Naive thymus-derived CD4-positive, alpha-beta T cell (primary cell): ENCODE measurements around the gene PHTF1. TPM values are rescaled to one million over a fixed set of nuclear protein-coding genes. Genes with fewer than 3 reads are reported as not detected.

Source experiments
- ATAC-seq: fragments of 150-1000 bp; cut with Tn5 transposase; 2 replicates; pipeline ENCODE4 v1.10.0; 2021; ENCODE audit warnings: mild to moderate bottlenecking, moderate library complexity
- CTCF ChIA-PET: fragments of 350-600 bp; sonication (Branson Sonifier 250); formaldehyde crosslinking; loops from one replicate; lab custom pipeline; 2021; ENCODE audit warnings: antibody characterized with exemption; lab: Charles Lee
- POLR2A ChIA-PET: fragments of 350-600 bp; sonication (Branson Sonifier 250); formaldehyde crosslinking; loops from one replicate; lab custom pipeline; 2021; ENCODE audit warnings: antibody characterized with exemption, inconsistent platforms; lab: Charles Lee
- DNase-seq, 9 donors: peaks; one replicate each; pipeline versions ENCODE4 v3.0.0 to v3.0.0-alpha.2; 2020 to 2022; ENCODE audit warnings: mixed read lengths in 1 of 9
- H3K27ac ChIP-seq: one replicate; pipeline ENCODE4 v1.7.0; 2013; ENCODE audit warnings: mild to moderate bottlenecking, low read depth, low read length, moderate library complexity
- H3K27me3 ChIP-seq, 2 donors: one replicate each; pipeline ENCODE4 v1.7.0; 2013; ENCODE audit warnings: low read length in 2 of 2, mild to moderate bottlenecking in 2 of 2, moderate library complexity in 2 of 2; ENCODE audit not compliant: control insufficient read depth in 2 of 2, insufficient read depth in 2 of 2
- H3K36me3 ChIP-seq, 3 experiments: 1 replicate in 2 of 3; 2 replicates in 1 of 3; pipeline ENCODE4 v1.7.0; 2013; ENCODE audit warnings: low read length in 3 of 3, mild to moderate bottlenecking in 3 of 3, moderate library complexity in 1 of 3; ENCODE audit not compliant: insufficient read depth in 3 of 3, control insufficient read depth in 2 of 3
- H3K4me1 ChIP-seq, 2 donors: one replicate each; pipeline ENCODE4 v1.7.0; 2013; ENCODE audit warnings: low read length in 2 of 2, mild to moderate bottlenecking in 2 of 2, moderate library complexity in 1 of 2; ENCODE audit not compliant: control insufficient read depth in 2 of 2, insufficient read depth in 2 of 2
- H3K4me3 ChIP-seq: 2 replicates; pipeline ENCODE4 v1.7.0; 2013; ENCODE audit warnings: mild to moderate bottlenecking, low read length
- H3K9me3 ChIP-seq, 3 experiments: 1 replicate in 2 of 3; 2 replicates in 1 of 3; pipeline ENCODE4 v1.7.0; 2013; ENCODE audit warnings: low read length in 3 of 3; ENCODE audit not compliant: control insufficient read depth in 2 of 3
- H3K27ac Mint-ChIP-seq, 9 donors: one replicate each; pipeline ENCODE4 v1.8.0; 2020 to 2022; ENCODE audit warnings: mixed read lengths in 9 of 9, mild to moderate bottlenecking in 8 of 9, moderate library complexity in 5 of 9, inconsistent platforms in 2 of 9
- H3K27me3 Mint-ChIP-seq, 5 donors: one replicate each; pipeline ENCODE4 v1.8.0; 2021 to 2022; ENCODE audit warnings: mixed read lengths in 5 of 5, mild to moderate bottlenecking in 1 of 5
- H3K36me3 Mint-ChIP-seq, 5 donors: one replicate each; pipeline ENCODE4 v1.8.0; 2020 to 2022; ENCODE audit warnings: mixed read lengths in 5 of 5, mild to moderate bottlenecking in 3 of 5, inconsistent platforms in 1 of 5
- H3K4me1 Mint-ChIP-seq, 7 donors: one replicate each; pipeline ENCODE4 v1.8.0; 2020 to 2022; ENCODE audit warnings: mixed read lengths in 7 of 7, mild to moderate bottlenecking in 3 of 7, inconsistent platforms in 1 of 7
- H3K4me3 Mint-ChIP-seq, 10 donors: one replicate each; pipeline ENCODE4 v1.8.0; 2020 to 2022; ENCODE audit warnings: mild to moderate bottlenecking in 10 of 10, mixed read lengths in 10 of 10, moderate library complexity in 6 of 10, inconsistent platforms in 2 of 10
- H3K9me3 Mint-ChIP-seq, 11 donors: one replicate each; pipeline ENCODE4 v1.8.0; 2020 to 2022; ENCODE audit warnings: mixed read lengths in 11 of 11, mild to moderate bottlenecking in 4 of 11, inconsistent platforms in 1 of 11, moderate library complexity in 1 of 11
- intact Hi-C, 2 donors: fragments of 100-400 bp; cut with micrococcal nuclease; formaldehyde crosslinking; loops; one replicate each; pipeline ENCODE4 v1.15.1; 2023
- polyA plus RNA-seq, 2 donors: library from polyadenylated mRNA; unstranded; fragments of 300-500 nt; fragmentation: Illumina TruSeq; gene quantifications; one replicate each; pipeline ENCODE4 v1.2.3, GENCODE V29; 2021
- total RNA-seq, 6 experiments: library from RNA in 5 of 6; stranded (reverse) in 5 of 6; gene quantifications; 1 replicate in 5 of 6; 2 replicates in 1 of 6; pipeline ENCODE4 v1.2.3 and lab custom pipeline; 2021 to 2026

PHTF1 gene
- total RNA-seq (10 to 100 TPM in 2 of 5 experiments, 1 to 10 TPM in 3; 2.5 to 21.0 (median 7.1) TPM), polyA plus RNA-seq (1 to 10 TPM; 1.4 to 1.6 TPM), total RNA-seq (lab: John Stamatoyannopoulos, UW) (3.4 reads per million, percentile 18 among the genes with 10 or more reads in this experiment)

DNA sequence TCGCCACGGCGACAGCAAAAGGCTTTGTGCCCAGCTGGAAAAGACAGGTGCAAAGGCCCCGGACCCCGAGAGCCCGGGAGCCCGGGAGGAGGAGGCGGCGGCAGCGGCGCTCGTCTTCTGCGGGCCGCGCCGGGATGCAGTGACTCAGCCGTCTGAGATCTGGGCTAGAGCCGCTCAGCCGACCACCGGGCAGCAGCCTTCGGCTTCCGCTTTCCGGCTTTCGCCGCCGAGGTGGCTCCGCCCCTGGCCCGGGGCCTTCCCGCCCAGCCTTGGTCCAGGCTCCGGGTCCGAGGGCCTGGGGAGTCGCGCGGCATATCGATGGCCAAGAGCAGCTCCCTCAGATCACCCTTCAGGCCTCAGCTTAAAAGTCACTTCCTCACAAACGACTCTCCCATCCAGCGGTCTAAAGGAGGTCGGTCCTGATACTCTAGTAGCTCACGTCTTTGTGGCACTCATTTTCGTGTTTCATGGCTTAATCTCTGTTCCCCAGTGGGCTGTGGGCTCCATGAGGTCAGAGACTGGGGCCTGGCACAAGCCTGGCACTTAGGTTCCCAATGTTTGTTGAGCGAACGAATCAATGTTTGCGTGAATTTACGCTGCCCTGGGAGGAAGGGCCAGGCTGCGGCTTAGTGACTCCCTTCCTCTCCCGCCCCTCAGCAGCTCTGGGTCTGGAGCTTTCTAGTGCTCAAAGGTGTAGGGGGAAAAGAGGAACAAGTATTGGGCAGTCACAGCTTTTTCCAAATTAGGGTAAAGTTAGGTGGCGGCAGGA lies at the start of gene PHTF1:
Gene PHTF1, minus strand, starts transcription at position 154 of the 769 bp plus-strand sequence. CDS start 783 bp downstream, outside the sequence.
- peaks cover 0 to 2% (median 0%) of the 10 kb centered on the region in 11 donors for H3K9me3 Mint-ChIP-seq
- H3K27me3 ChIP-seq = no peaks in the 10 kb centered on the region
- H3K4me1 Mint-ChIP-seq = peaks cover 0 to 36% (median 24%) of the 10 kb centered on the region in 7 donors
- ATAC-seq (peak; percentile 88), DNase-seq (peak in 8 of 9 donors; percentile 14 to 74 (median 23))
- ChIA-PET POLR2A (interaction anchor here (0.6 to 3.3 kb wide), 8 partner anchors 14 to 145 kb away, joined by 3 to 31 read pairs (median 5); partner anchors contain the start of genes AP4B1 and RSBN1), CTCF (interaction anchor here (0.6 to 1.5 kb wide), 5 partner anchors 10 to 33 kb away, joined by 3 to 5 read pairs (median 3); no protein-coding TSS in a partner anchor)
- H3K27ac ChIP-seq = peak within 1 kb of the TSS; percentile 74
- H3K27ac Mint-ChIP-seq = peak within 1 kb of the TSS; percentile 87 to 96 (median 90)
- H3K4me3 ChIP-seq = peak within 1 kb of the TSS; percentile 81
- peak within 1 kb of the TSS; percentile 91 to 97 (median 93) for H3K4me3 Mint-ChIP-seq
- H3K36me3 ChIP-seq = peaks cover 0 to 4% (median 0%) of the 10 kb centered on the region in 3 experiments
- no peaks in the 10 kb centered on the region for H3K9me3 ChIP-seq
- H3K4me1 ChIP-seq = peaks cover 0 to 16% of the 10 kb centered on the region in 2 donors
- peaks cover 0 to 14% (median 0%) of the 10 kb centered on the region in 5 donors for H3K36me3 Mint-ChIP-seq
- H3K27me3 Mint-ChIP-seq = no peaks in the 10 kb centered on the region
- intact Hi-C loops = loop anchor here (1.0 to 5.0 kb wide), 10 partner anchors 24 to 1045 kb away; partner anchors contain the start of genes MAGI3 (in 2 of the 2), AP4B1 (in 1 of the 2), DCLRE1B (in 1 of the 2) and LRIG2 (in 1 of the 2)

GRCh38 chr1:113808450-113809195 lies 49.3 kb upstream of the PHTF1 start:
- ATAC-seq (no peak), DNase-seq (no peak)
- peaks cover 0 to 35% (median 4%) of the 10 kb centered on the region in 5 donors for H3K36me3 Mint-ChIP-seq
- H3K9me3 Mint-ChIP-seq = peaks cover 0 to 3% (median 0%) of the 10 kb centered on the region in 11 donors
- ChIA-PET CTCF (no interaction called here), POLR2A (interaction anchor here (1.2 kb wide), 1 partner anchor 23 kb away, joined by 3 read pairs; no protein-coding TSS in a partner anchor)
- peaks cover 30 to 35% of the 10 kb centered on the region in 2 donors for H3K4me1 ChIP-seq
- H3K4me1 Mint-ChIP-seq = peaks cover 41 to 83% (median 68%) of the 10 kb centered on the region in 7 donors
- H3K36me3 ChIP-seq = peaks cover 0 to 6% (median 0%) of the 10 kb centered on the region in 3 experiments
- intact Hi-C loops = no loop called here
- peak overlapping the region; percentile 31 for H3K27ac ChIP-seq
- H3K4me3 ChIP-seq = peak overlapping the region; percentile 5
- peak overlapping the region in 6 of 9 donors; percentile 33 to 75 (median 44) for H3K27ac Mint-ChIP-seq
- H3K27me3 Mint-ChIP-seq = no peaks in the 10 kb centered on the region
- H3K9me3 ChIP-seq = no peaks in the 10 kb centered on the region
- H3K4me3 Mint-ChIP-seq = peak overlapping the region; percentile 68 to 97 (median 72)
- H3K27me3 ChIP-seq = no peaks in the 10 kb centered on the region

- POLR2A ChIA-PET = interaction anchor here (0.8 kb wide), 1 partner anchor 11 kb away, joined by 4 read pairs; no protein-coding TSS in a partner anchor
- H3K9me3 ChIP-seq = no peaks in the 10 kb centered on the region
- H3K4me1 Mint-ChIP-seq = peaks cover 66 to 97% (median 92%) of the 10 kb centered on the region in 7 donors
- H3K4me3 Mint-ChIP-seq = peak overlapping the region in 7 of 10 donors; percentile 19 to 91 (median 55)
- peak overlapping the region in 2 of 9 donors; percentile 14 to 38 for H3K27ac Mint-ChIP-seq
- DNase-seq (no peak), ATAC-seq (no peak)
- H3K27ac ChIP-seq = no peak overlapping the region
- CTCF ChIA-PET = interaction anchor here (0.6 kb wide), 1 partner anchor 541 kb away, joined by 3 read pairs; no protein-coding TSS in a partner anchor
- H3K36me3 Mint-ChIP-seq = peaks cover 0 to 48% (median 13%) of the 10 kb centered on the region in 5 donors
- H3K27me3 Mint-ChIP-seq = no peaks in the 10 kb centered on the region
- peaks cover 0 to 6% (median 0%) of the 10 kb centered on the region in 11 donors for H3K9me3 Mint-ChIP-seq
- intact Hi-C loops = no loop called here
- peaks cover 43 to 49% of the 10 kb centered on the region in 2 donors for H3K4me1 ChIP-seq
- H3K36me3 ChIP-seq = no peaks in the 10 kb centered on the region
- no peaks in the 10 kb centered on the region for H3K27me3 ChIP-seq
- no peak overlapping the region for H3K4me3 ChIP-seq
These were observed 46.4 kb upstream of the PHTF1 start for GRCh38 chr1:113805639-113806038.

- no peaks in the 10 kb centered on the region for H3K36me3 ChIP-seq
- peaks cover 0 to 48% (median 13%) of the 10 kb centered on the region in 5 donors for H3K36me3 Mint-ChIP-seq
- POLR2A ChIA-PET = interaction anchor here (0.6 to 1.4 kb wide), 3 partner anchors 10 to 955 kb away, joined by 3 to 4 read pairs (median 4); no protein-coding TSS in a partner anchor
- CTCF ChIA-PET = no interaction called here
- H3K27me3 ChIP-seq = no peaks in the 10 kb centered on the region
- H3K9me3 ChIP-seq = no peaks in the 10 kb centered on the region
- DNase-seq (no peak), ATAC-seq (no peak)
- intact Hi-C loops = no loop called here
- peaks cover 62 to 98% (median 94%) of the 10 kb centered on the region in 7 donors for H3K4me1 Mint-ChIP-seq
- peaks cover 0 to 6% (median 0%) of the 10 kb centered on the region in 11 donors for H3K9me3 Mint-ChIP-seq
- peaks cover 41 to 50% of the 10 kb centered on the region in 2 donors for H3K4me1 ChIP-seq
- no peak overlapping the region for H3K4me3 ChIP-seq
- H3K27ac ChIP-seq = no peak overlapping the region
- peak overlapping the region in 7 of 10 donors; percentile 19 to 91 (median 55) for H3K4me3 Mint-ChIP-seq
- no peaks in the 10 kb centered on the region for H3K27me3 Mint-ChIP-seq
- peak overlapping the region in 3 of 9 donors; percentile 17 to 60 (median 59) for H3K27ac Mint-ChIP-seq
These were observed 45.9 kb upstream of the PHTF1 start for GRCh38 chr1:113805256-113805531.

- H3K36me3 ChIP-seq = no peaks in the 10 kb centered on the region
- no peak overlapping the region for H3K27ac ChIP-seq
- CTCF ChIA-PET = no interaction called here
- POLR2A ChIA-PET = interaction anchor here (0.6 to 1.4 kb wide), 4 partner anchors 20 to 956 kb away, joined by 3 to 5 read pairs (median 4); no protein-coding TSS in a partner anchor
- intact Hi-C loops = no loop called here
- Mint-ChIP-seq H3K36me3 (peaks cover 0 to 46% (median 13%) of the 10 kb centered on the region in 5 donors), H3K27me3 (no peaks in the 10 kb centered on the region), H3K4me1 (peaks cover 57 to 98% (median 92%) of the 10 kb centered on the region in 7 donors), H3K27ac (peak overlapping the region in 5 of 9 donors; percentile 17 to 80 (median 37)), H3K9me3 (peaks cover 0 to 6% (median 0%) of the 10 kb centered on the region in 11 donors), H3K4me3 (peak overlapping the region in 8 of 10 donors; percentile 26 to 91 (median 50))
- no peak overlapping the region for H3K4me3 ChIP-seq
- DNase-seq (no peak), ATAC-seq (peak; percentile 46)
- H3K9me3 ChIP-seq = no peaks in the 10 kb centered on the region
- H3K4me1 ChIP-seq = peaks cover 40 to 45% of the 10 kb centered on the region in 2 donors
- no peaks in the 10 kb centered on the region for H3K27me3 ChIP-seq
These were observed 45.4 kb upstream of the PHTF1 start for GRCh38 chr1:113804421-113805255.
